ENCODE results near the gene CPTP.
A peak's percentile ranks its signal among the peaks of the same experiment; 100 is the strongest.

Gene CPTP

GRCh38 chr1:1370771-1371300 is 46.2 kb downstream of the CPTP start:
- no peak for DNase-seq

GRCh38 chr1:1371364-1371745 is 46.8 kb downstream of the CPTP start:
- peak; percentile 47 for DNase-seq

GRCh38 chr1:1371746-1372711 is 47.4 kb downstream of the CPTP start:
- DNase-seq = peak; percentile 87

GRCh38 chr1:1373051-1373814 is 48.6 kb downstream of the CPTP start:
- no peak for DNase-seq

- DNase-seq = no peak
Measured at GRCh38 chr1:1373815-1374588, 49.4 kb downstream of the CPTP start.

- DNase-seq = no peak
Measured at GRCh38 chr1:1374589-1374928, 50.0 kb downstream of the CPTP start.

- DNase-seq = peak; percentile 97
Measured at GRCh38 chr1:1374929-1375662, 50.5 kb downstream of the CPTP start, which contains the start of gene AURKAIP1. AURKAIP1 (minus strand) TSS chr1:1375207; CDS start chr1:1374756, 451 bp downstream.

- no peak for DNase-seq
Measured at GRCh38 chr1:1376551-1377226, 52.1 kb downstream of the CPTP start.

- no peak for DNase-seq
Measured at GRCh38 chr1:1377540-1378205, 53.1 kb downstream of the CPTP start.
